WTC11 (cell line): ENCODE measurements around the gene G6PC3. TPM values are rescaled to one million over a fixed set of nuclear protein-coding genes. Genes with fewer than 3 reads are reported as not detected.

Source experiments
- ATAC-seq: fragments of 200-7000 bp; cut with Tn5 transposase; 2 replicates; pipeline ENCODE4 v1.10.0; 2021; ENCODE audit warnings: mild to moderate bottlenecking, moderate library complexity
- CTCF ChIA-PET: fragments of 300-600 bp; sonication (Branson Sonifier 250); formaldehyde crosslinking; loops from one replicate; lab custom pipeline; 2021; ENCODE audit warnings: antibody characterized with exemption; lab: Charles Lee
- POLR2A ChIA-PET: fragments of 350-600 bp; sonication (Branson Sonifier 250); formaldehyde crosslinking; loops from one replicate; lab custom pipeline; 2021; ENCODE audit warnings: antibody characterized with exemption; lab: Charles Lee
- DNase-seq: peaks from one replicate; pipeline ENCODE4 v3.0.0; 2021; ENCODE audit warnings: low spot score
- H3K27ac Mint-ChIP-seq: 2 replicates; pipeline ENCODE4 v1.8.0; 2021; ENCODE audit warnings: mixed read lengths
- H3K27me3 Mint-ChIP-seq: 2 replicates; pipeline ENCODE4 v1.8.0; 2021; ENCODE audit warnings: low read depth, mild to moderate bottlenecking, moderate library complexity, mixed read lengths
- H3K36me3 Mint-ChIP-seq: 2 replicates; pipeline ENCODE4 v1.8.0; 2021; ENCODE audit warnings: mixed read lengths
- H3K4me1 Mint-ChIP-seq: 2 replicates; pipeline ENCODE4 v1.8.0; 2022; ENCODE audit warnings: mixed read lengths
- H3K4me3 Mint-ChIP-seq: 2 replicates; pipeline ENCODE4 v1.8.0; 2021; ENCODE audit warnings: mild to moderate bottlenecking, moderate library complexity, mixed read lengths
- H3K9me3 Mint-ChIP-seq: 2 replicates; pipeline ENCODE4 v1.8.0; 2021; ENCODE audit warnings: mixed read lengths
- ARID4B ChIP-seq: sonication (generic); formaldehyde crosslinking; IDR thresholded peaks from 2 replicates; pipeline ENCODE4 v1.8.0; 2023; ENCODE audit warnings: missing genetic modification reagents, mild to moderate bottlenecking, borderline replicate concordance
- ATF1 ChIP-seq: sonication (generic); formaldehyde crosslinking; IDR thresholded peaks from 2 replicates; pipeline ENCODE4 v1.8.1; 2023; ENCODE audit warnings: mild to moderate bottlenecking, moderate library complexity, missing genetic modification reagents
- E2F1 ChIP-seq: sonication (generic); formaldehyde crosslinking; IDR thresholded peaks from 2 replicates; pipeline ENCODE4 v1.8.0; 2022; ENCODE audit warnings: mild to moderate bottlenecking, missing genetic modification reagents
- FOXJ3 ChIP-seq: sonication (generic); formaldehyde crosslinking; IDR thresholded peaks from 2 replicates; pipeline ENCODE4 v1.9.0; 2021; ENCODE audit warnings: missing genetic modification reagents, mild to moderate bottlenecking, borderline replicate concordance
- GABPB1 ChIP-seq: sonication (generic); formaldehyde crosslinking; IDR thresholded peaks from 2 replicates; pipeline ENCODE4 v1.8.1; 2023; ENCODE audit warnings: mild to moderate bottlenecking, missing genetic modification reagents
- HMGA2 ChIP-seq: fragments of 250-450 bp; sonication (Bioruptor Pico); IDR thresholded peaks from 2 replicates; pipeline ENCODE4 v1.4.0; 2021; ENCODE audit warnings: mild to moderate bottlenecking, moderate library complexity
- HMGXB4 ChIP-seq: sonication (generic); formaldehyde crosslinking; IDR thresholded peaks from 2 replicates; pipeline ENCODE4 v1.8.1; 2023; ENCODE audit warnings: mild to moderate bottlenecking, moderate library complexity, missing genetic modification reagents
- IRF2 ChIP-seq: sonication (generic); formaldehyde crosslinking; IDR thresholded peaks from 2 replicates; pipeline ENCODE4 v1.8.0; 2022; ENCODE audit warnings: low read depth, missing genetic modification reagents, borderline replicate concordance
- JAZF1 ChIP-seq: fragments of 250-450 bp; sonication (Bioruptor Pico); IDR thresholded peaks from 2 replicates; pipeline ENCODE4 v1.9.0; 2021; ENCODE audit warnings: moderate library complexity, mild to moderate bottlenecking, inconsistent platforms
- SMAD4 ChIP-seq: sonication (generic); formaldehyde crosslinking; IDR thresholded peaks from 2 replicates; pipeline ENCODE4 v1.8.0; 2022; ENCODE audit warnings: mild to moderate bottlenecking, missing genetic modification reagents
- ZNF396 ChIP-seq: fragments of 250-450 bp; sonication (Bioruptor Pico); IDR thresholded peaks from 2 replicates; pipeline ENCODE4 v1.8.0; 2021; ENCODE audit warnings: mild to moderate bottlenecking, moderate library complexity, borderline replicate concordance
- ZNF532 ChIP-seq: fragments of 250-450 bp; sonication (Bioruptor Pico); IDR thresholded peaks from 2 replicates; pipeline ENCODE4 v1.9.0; 2021; ENCODE audit warnings: mild to moderate bottlenecking, borderline replicate concordance
- total RNA-seq: library from RNA; stranded (reverse); gene quantifications from 3 replicates; pipeline ENCODE4 v1.2.3, GENCODE V29; 2021
- TF ChIP-seq, protein P1 (sequence below): sonication (generic); formaldehyde crosslinking; IDR thresholded peaks from 2 replicates; pipeline ENCODE4 v1.8.0; 2022; ENCODE audit warnings: missing genetic modification reagents
- TF ChIP-seq, protein P2 (sequence below): sonication (generic); formaldehyde crosslinking; IDR thresholded peaks from 2 replicates; pipeline ENCODE4 v1.8.1; 2022; ENCODE audit warnings: missing genetic modification reagents, borderline replicate concordance

Gene G6PC3
- total RNA-seq, 1 experiment from 2014 or later = 121 TPM

DNA sequence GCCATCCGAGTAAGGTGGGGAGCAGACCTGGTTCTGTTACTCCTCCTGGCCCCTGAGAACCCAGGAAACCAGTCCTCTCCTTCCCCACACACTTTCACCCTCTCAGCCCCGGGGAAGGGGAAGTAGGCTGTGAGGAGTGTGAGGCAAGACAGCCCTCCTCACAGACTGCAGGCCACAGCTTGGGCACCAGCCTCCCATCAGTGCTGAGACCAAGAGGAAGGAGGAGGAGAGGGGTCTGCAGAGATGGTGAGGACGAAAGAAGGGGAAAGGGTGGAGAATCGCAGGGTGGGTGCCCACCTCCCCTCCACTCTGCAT is 7.0 kb downstream of the G6PC3 start (continued):
- TF ChIP-seq ZNF532 (no peak), ZNF396 (CRISPR knock-in tag) (no peak), ATF1 (no peak), FOXJ3 (CRISPR knock-in tag) (no peak), ARID4B (CRISPR knock-in tag) (no peak)

- no peak for DNase-seq
- H3K9me3 Mint-ChIP-seq = no peaks in the 10 kb centered on the region
- no peak overlapping the region for H3K4me3 Mint-ChIP-seq
- H3K27ac Mint-ChIP-seq = no peak overlapping the region
- POLR2A ChIA-PET = interaction anchor here (0.6 to 1.8 kb wide), 3 partner anchors 9 to 49 kb away, joined by 4 to 6 read pairs (median 5); no protein-coding TSS in a partner anchor
- H3K36me3 Mint-ChIP-seq = peaks cover 45% of the 10 kb centered on the region
- H3K27me3 Mint-ChIP-seq = no peaks in the 10 kb centered on the region
- CTCF ChIA-PET = interaction anchor here (1.9 kb wide), 1 partner anchor 9 kb away, joined by 5 read pairs; no protein-coding TSS in a partner anchor
- 0 out of 2 replicates have a peak, but pooled peaks have one; percentile 7 for ATAC-seq
- H3K4me1 Mint-ChIP-seq = peaks cover 8% of the 10 kb centered on the region
- TF ChIP-seq SMAD4 (CRISPR knock-in tag) = no peak
- no peak for TF ChIP-seq JAZF1 (CRISPR knock-in tag)
- TF ChIP-seq HMGXB4 (CRISPR knock-in tag) = no peak
- TF ChIP-seq E2F1 (CRISPR knock-in tag) = no peak
- no peak for TF ChIP-seq ZNF532
- TF ChIP-seq GABPB1 (CRISPR knock-in tag) = no peak
- no peak for TF ChIP-seq IRF2 (CRISPR knock-in tag)
- TF ChIP-seq HMGA2 = no peak
- TF ChIP-seq, protein P1, sequence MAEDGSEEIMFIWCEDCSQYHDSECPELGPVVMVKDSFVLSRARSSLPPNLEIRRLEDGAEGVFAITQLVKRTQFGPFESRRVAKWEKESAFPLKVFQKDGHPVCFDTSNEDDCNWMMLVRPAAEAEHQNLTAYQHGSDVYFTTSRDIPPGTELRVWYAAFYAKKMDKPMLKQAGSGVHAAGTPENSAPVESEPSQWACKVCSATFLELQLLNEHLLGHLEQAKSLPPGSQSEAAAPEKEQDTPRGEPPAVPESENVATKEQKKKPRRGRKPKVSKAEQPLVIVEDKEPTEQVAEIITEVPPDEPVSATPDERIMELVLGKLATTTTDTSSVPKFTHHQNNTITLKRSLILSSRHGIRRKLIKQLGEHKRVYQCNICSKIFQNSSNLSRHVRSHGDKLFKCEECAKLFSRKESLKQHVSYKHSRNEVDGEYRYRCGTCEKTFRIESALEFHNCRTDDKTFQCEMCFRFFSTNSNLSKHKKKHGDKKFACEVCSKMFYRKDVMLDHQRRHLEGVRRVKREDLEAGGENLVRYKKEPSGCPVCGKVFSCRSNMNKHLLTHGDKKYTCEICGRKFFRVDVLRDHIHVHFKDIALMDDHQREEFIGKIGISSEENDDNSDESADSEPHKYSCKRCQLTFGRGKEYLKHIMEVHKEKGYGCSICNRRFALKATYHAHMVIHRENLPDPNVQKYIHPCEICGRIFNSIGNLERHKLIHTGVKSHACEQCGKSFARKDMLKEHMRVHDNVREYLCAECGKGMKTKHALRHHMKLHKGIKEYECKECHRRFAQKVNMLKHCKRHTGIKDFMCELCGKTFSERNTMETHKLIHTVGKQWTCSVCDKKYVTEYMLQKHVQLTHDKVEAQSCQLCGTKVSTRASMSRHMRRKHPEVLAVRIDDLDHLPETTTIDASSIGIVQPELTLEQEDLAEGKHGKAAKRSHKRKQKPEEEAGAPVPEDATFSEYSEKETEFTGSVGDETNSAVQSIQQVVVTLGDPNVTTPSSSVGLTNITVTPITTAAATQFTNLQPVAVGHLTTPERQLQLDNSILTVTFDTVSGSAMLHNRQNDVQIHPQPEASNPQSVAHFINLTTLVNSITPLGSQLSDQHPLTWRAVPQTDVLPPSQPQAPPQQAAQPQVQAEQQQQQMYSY (CRISPR knock-in tag) = no peak
- TF ChIP-seq, protein P2, sequence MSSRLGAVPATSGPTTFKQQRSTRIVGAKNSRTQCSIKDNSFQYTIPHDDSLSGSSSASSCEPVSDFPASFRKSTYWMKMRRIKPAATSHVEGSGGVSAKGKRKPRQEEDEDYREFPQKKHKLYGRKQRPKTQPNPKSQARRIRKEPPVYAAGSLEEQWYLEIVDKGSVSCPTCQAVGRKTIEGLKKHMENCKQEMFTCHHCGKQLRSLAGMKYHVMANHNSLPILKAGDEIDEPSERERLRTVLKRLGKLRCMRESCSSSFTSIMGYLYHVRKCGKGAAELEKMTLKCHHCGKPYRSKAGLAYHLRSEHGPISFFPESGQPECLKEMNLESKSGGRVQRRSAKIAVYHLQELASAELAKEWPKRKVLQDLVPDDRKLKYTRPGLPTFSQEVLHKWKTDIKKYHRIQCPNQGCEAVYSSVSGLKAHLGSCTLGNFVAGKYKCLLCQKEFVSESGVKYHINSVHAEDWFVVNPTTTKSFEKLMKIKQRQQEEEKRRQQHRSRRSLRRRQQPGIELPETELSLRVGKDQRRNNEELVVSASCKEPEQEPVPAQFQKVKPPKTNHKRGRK (CRISPR knock-in tag) = no peak
Measured at GRCh38 chr17:44078412-44078811, 7.9 kb downstream of the G6PC3 start.
